Body of pancreas (tissue), 4 donors: ENCODE data around the gene CDHR3.

Experiments
- CTCF ChIP-seq, 7 experiments: fragments of 450-650 bp in 4 of 7; fragments of 200-600 bp in 3 of 7; sonication (generic) in 3 of 7; IDR thresholded peaks; one replicate each; pipeline ENCODE4 v1.5.1; 2016 to 2019; ENCODE audit warnings: antibody characterized with exemption in 7 of 7
- POLR2A ChIP-seq, 3 donors: fragments of 450-650 bp; IDR thresholded peaks; one replicate each; pipeline ENCODE4 v1.6.1; 2016; ENCODE audit warnings: antibody characterized with exemption in 3 of 3, mild to moderate bottlenecking in 2 of 3

- TF ChIP-seq CTCF (IDR thresholded peaks at IDR 0.05) (no peak), POLR2A (IDR thresholded peaks at IDR 0.05) (no peak)
These were observed 17.8 kb downstream of the CDHR3 start for GRCh38 chr7:105980645-105981396.
